ENCODE results near the gene MGP.

Gene MGP

GRCh38 chr12:14885718-14886221 lies at the start of gene MGP:
TSS of gene MGP (minus strand) at chr12:14885854. CDS start at chr12:14885791, 63 bp downstream.
- DNase-seq: no peak

- DNase-seq: no peak
These were observed 49.4 kb upstream of the MGP start for GRCh38 chr12:14935031-14935430.

GRCh38 chr12:14934511-14934910 lies 48.9 kb upstream of the MGP start:
- DNase-seq: no peak

GRCh38 chr12:14931791-14932560 lies 46.3 kb upstream of the MGP start:
- DNase-seq: no peak

- no peak for DNase-seq
These were observed 45.7 kb upstream of the MGP start for GRCh38 chr12:14931359-14931758.

- no peak for DNase-seq
These were observed 44.6 kb upstream of the MGP start for GRCh38 chr12:14930299-14930698.

GRCh38 chr12:14928931-14929330 lies 43.3 kb upstream of the MGP start:
- DNase-seq: no peak

- no peak for DNase-seq
These were observed 41.6 kb upstream of the MGP start for GRCh38 chr12:14927267-14927666.

GRCh38 chr12:14924541-14924940 lies 38.9 kb upstream of the MGP start:
- DNase-seq: no peak

- DNase-seq: no peak
These were observed 38.3 kb upstream of the MGP start for GRCh38 chr12:14923944-14924343.

- DNase-seq: no peak
These were observed 35.6 kb upstream of the MGP start for GRCh38 chr12:14921218-14921617.

- DNase-seq: peak; percentile 17
These were observed 34.9 kb upstream of the MGP start for GRCh38 chr12:14920475-14921126.

- no peak for DNase-seq
These were observed 33.8 kb upstream of the MGP start for GRCh38 chr12:14919455-14919854.

GRCh38 chr12:14915736-14916135 lies 30.1 kb upstream of the MGP start:
- DNase-seq: no peak

- DNase-seq: no peak
These were observed 27.7 kb upstream of the MGP start for GRCh38 chr12:14913381-14913781.

GRCh38 chr12:14911131-14911530 lies 25.5 kb upstream of the MGP start:
- DNase-seq: no peak

GRCh38 chr12:14910090-14910915 lies 24.6 kb upstream of the MGP start:
- no peak for DNase-seq

GRCh38 chr12:14907953-14908352 lies 22.3 kb upstream of the MGP start:
- no peak for DNase-seq

GRCh38 chr12:14906114-14906513 lies 20.5 kb upstream of the MGP start:
- DNase-seq: no peak

GRCh38 chr12:14905269-14906004 lies 19.8 kb upstream of the MGP start:
- DNase-seq: no peak

GRCh38 chr12:14904854-14905253 lies 19.2 kb upstream of the MGP start:
- DNase-seq: no peak

- DNase-seq: no peak
These were observed 17.9 kb upstream of the MGP start for GRCh38 chr12:14903386-14904098.

Data from CD4-positive, alpha-beta T cell treated with Interleukin-6 for 4 hours (primary cell).